Measurements from ENCODE around the gene ADAM22.
"Not testable (repeated sequence)": the region's sequence is repeated elsewhere in the genome, so short reads cannot be mapped to it uniquely, and the experiment has no call there.

ADAM22 gene, protein sequence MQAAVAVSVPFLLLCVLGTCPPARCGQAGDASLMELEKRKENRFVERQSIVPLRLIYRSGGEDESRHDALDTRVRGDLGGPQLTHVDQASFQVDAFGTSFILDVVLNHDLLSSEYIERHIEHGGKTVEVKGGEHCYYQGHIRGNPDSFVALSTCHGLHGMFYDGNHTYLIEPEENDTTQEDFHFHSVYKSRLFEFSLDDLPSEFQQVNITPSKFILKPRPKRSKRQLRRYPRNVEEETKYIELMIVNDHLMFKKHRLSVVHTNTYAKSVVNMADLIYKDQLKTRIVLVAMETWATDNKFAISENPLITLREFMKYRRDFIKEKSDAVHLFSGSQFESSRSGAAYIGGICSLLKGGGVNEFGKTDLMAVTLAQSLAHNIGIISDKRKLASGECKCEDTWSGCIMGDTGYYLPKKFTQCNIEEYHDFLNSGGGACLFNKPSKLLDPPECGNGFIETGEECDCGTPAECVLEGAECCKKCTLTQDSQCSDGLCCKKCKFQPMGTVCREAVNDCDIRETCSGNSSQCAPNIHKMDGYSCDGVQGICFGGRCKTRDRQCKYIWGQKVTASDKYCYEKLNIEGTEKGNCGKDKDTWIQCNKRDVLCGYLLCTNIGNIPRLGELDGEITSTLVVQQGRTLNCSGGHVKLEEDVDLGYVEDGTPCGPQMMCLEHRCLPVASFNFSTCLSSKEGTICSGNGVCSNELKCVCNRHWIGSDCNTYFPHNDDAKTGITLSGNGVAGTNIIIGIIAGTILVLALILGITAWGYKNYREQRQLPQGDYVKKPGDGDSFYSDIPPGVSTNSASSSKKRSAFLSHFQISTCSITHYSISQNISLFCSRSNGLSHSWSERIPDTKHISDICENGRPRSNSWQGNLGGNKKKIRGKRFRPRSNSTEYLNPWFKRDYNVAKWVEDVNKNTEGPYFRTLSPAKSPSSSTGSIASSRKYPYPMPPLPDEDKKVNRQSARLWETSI

DNA sequence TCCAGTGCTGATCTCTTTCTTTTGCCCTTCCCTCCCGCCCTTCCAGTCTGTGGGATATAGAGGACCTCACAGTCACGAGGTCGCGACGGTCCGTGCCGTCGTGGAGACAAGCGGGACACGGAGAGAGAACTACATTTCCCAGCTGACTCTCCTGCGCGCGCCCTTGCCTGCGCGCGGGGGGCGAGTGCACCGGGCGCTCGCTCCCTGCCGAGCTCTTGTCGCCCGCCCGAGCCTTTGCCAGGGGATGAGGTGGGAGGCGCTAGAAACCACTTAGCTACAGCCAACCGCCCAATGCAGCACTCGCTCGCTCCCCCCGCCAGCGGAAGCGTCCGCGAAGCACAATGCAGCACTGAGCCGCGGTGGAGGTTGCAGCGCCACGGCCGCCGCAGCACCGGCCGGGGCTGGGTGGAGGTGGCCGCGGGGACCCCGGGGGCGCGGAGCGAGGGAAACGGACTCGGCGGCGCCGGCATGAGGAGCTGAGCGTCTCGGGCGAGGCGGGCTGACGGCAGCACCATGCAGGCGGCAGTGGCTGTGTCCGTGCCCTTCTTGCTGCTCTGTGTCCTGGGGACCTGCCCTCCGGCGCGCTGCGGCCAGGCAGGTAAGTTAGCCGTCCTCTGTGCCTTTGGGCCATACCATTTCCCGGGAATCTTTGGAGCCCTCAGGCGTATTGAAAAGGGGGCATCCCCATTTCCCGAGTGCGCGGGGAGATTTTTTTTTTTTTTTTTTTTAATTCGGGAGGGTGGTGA, at the start of gene ADAM22:
Gene ADAM22 (plus strand): TSS at position 299 of the 746 bp plus-strand sequence. CDS start 215 bp downstream, at position 514.
- DNase-seq: peak; percentile 83

DNA sequence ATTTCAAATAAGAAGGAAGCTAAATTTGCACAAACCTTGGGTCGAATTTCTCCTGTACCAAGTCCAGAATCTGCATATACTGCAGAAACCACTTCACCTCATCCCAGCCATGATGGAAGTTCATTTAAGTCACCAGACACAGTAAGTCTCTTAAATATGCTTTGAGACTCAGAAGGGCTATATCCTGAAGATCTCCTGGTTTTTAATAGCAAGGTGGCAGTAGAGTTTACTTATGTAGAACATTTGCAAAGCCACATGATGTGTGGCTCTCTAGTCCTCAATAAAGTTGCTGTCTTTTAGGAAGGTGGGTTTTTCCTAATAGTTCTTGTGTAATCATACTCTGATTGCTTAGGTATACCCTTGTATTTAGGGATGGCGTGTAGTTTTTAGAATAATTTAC, 49.0 kb upstream of the ADAM22 start:
- DNase-seq: no peak

DNA sequence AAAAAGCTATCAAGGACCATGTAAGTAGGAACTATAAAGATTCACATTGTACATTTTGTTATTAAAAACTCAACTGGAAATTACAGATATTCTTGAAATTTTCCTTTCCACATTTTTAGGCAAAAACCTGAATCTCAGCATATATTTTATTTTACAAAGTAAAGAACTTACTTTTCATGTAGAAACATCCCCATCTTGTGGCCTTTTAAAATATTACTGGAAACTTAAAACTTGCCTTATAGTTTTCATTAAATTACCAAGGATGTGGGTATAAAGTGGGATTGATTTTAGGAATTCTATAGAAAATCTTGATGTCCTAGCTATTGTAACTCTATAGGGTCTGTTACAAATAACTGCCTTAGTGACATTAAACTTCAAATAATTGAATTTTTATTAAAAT, 47.2 kb upstream of the ADAM22 start:
- no peak for DNase-seq

DNA sequence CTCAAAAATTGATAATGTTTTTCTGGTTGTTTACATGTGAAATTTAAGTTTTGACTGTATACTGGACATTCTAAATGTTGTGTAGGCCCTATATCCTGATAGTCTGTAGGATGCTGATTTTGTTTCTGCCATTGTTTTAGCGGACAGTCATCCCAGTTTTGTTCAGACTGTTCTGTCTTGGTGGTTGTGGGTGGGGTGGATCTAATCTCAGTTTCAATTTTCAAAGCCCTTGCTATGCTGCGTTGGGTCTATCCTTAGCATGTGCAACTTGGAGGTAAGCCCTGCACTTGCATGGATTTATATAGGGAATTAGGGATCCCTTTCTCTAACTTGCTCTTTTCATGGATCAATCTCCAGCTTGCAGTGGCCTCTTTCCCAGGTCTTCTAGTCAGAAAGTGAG, 38.7 kb upstream of the ADAM22 start:
- no peak for DNase-seq

DNA sequence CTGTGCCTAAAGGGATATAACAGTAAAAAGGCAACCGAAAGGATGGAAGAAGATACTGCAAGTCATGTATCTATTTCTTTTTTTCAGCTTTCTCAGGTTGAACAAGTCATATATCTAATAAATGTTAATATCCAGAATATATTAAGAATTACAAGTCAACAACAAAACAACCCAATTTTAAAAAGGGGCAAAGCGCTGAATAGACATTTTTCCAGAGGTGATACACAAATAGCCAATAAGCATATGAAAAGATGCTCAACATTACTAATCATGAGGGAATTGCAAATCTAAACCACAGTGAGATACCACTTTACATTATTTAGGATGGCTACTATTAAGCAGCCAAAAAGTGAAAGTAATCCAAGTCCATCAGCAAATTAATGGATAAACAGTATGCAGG, 34.8 kb upstream of the ADAM22 start:
- no peak for DNase-seq

DNA sequence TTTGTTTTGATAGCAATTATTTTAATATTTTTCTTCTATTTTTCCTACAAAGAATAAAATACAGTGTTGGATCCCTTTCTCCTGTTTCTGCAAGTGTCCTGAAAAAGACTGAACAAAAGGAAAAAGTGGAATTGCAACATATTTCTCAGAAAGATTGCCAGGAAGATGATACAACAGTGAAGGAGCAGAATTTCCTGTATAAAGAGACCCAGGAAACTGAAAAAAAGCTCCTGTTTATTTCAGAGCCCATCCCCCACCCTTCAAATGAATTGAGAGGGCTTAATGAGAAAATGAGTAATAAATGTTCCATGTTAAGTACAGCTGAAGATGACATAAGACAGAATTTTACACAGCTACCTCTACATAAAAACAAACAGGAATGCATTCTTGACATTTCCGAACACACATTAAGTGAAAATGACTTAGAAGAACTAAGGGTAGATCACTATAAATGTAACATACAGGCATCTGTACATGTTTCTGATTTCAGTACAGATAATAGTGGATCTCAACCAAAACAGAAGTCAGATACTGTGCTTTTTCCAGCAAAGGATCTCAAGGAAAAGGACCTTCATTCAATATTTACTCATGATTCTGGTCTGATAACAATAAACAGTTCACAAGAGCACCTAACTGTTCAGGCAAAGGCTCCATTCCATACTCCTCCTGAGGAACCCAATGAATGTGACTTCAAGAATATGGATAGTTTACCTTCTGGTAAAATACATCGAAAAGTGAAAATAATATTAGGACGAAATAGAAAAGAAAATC, 26.7 kb upstream of the ADAM22 start:
- not testable (repeated sequence) for DNase-seq

DNA sequence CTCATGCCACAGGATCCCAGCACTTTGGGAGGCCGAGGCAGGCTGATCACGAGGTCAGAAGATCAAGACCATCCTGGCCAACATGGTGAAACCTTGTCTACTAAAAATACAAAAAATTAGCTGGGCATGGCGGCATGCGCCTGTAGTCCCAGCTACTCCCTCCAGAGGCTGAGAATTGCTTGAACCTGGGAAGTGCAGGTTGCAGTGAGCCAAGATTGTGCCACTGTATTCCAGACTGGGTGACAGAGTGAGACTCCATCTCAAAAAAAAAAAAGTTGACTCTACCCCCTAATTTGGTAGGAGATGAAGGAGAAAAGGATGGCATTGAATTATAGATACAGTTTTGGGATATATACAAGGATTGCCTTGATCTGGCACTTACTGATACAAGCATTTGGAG, 25.2 kb upstream of the ADAM22 start:
- DNase-seq: not testable (repeated sequence)

DNA sequence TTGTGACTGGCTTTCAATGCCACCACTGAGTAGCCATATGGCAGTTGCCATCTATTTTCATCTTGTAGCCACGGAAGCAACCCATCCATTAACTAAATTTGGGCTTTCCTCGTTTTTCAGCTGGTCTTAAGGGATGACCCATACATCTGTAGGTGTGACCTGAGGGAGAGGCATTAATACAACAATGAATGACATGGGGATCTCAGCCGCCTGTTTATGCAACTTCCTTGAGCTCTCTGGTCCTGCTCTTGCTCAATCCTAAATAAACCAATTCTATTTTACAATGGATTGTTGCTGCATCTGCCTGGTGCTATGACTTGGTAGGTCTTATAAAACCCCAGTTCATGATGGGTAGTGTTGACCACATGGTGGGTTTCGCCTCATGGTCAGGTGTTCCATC, 21.9 kb upstream of the ADAM22 start:
- DNase-seq: no peak

DNA sequence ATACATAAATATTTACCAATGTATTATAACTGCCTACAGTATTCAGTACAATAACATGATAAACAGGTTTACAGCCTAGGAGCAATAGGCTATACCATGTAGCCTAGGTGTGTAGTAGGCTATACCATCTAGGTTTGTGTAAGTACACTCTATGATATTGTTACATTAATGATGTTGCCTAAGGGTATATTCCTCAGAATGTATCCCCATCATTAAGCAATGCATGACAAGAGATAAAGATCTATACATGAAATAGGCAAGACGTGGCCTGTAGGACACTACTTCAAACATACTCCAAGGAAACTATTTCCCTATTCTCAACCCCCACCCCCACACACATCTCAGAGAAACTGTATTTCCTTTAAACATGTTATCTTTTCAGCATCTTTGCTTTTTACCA, 15.3 kb upstream of the ADAM22 start:
- no peak for DNase-seq

DNA sequence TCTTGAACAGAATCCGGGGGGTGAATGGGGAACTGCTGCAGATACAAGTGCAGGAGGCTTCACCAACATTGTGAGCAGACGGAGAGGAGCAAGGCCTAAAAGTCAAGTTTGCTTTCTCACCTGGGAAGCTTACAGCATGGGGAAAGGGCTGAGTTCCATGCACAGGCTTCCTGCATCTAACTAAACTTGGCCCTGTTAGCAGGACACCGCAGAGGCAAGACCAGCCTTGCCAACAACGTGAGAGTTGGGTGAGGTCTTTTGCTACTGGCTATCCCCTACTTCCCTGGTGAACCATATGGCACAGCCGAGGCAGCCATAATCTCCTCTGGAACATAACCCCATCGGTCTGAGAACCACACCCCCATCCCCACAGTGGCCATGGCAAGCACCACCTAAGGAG, 14.2 kb upstream of the ADAM22 start:
- no peak for DNase-seq

DNA sequence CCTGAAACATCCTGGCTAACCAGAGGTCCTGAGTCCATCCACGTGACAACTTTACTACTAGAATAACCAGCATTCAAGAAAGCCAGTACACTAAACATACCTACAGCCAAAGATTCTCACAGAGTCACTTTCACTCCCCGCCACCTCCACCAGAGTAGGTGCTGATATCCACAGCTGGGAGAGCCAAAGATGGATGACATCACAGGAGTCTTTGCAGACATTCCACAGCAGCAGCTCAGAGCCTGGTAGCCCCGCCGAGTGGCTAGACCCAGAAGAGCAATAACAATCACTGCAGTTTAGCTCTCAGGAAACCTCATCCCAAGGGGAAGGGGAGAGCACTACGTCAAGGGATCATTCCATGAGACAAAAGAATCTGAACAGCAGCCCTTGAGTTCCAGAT, 13.5 kb upstream of the ADAM22 start:
- no peak for DNase-seq

DNA sequence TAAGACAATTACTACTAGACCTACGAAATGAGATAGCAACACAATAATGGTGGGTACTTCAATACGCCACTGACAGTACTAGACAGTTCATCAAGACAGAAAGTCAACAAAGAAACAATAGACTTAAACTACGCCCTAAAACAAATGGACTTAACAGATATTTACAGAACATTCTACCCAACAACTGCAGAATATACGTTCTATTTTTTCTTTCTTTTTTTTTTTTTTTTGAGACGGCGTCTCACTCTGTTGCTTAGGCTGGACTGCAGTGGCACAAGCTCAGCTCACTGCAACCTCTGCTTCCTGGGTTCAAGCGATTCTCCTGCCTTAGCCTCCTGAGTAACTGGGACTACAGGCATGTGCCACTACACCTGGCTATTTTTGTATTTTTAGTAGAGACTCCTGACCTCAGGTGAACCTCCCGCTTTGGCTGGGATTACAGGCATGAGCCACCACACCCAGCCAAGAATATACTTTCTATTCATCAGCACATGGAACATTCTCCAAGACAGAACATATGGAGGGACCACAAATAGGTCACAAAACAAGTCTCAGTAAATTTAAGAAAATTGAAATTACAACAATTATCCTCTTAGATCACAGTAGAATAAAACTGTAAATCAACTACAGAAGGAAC, 11.2 kb upstream of the ADAM22 start:
- not testable (repeated sequence) for DNase-seq

DNA sequence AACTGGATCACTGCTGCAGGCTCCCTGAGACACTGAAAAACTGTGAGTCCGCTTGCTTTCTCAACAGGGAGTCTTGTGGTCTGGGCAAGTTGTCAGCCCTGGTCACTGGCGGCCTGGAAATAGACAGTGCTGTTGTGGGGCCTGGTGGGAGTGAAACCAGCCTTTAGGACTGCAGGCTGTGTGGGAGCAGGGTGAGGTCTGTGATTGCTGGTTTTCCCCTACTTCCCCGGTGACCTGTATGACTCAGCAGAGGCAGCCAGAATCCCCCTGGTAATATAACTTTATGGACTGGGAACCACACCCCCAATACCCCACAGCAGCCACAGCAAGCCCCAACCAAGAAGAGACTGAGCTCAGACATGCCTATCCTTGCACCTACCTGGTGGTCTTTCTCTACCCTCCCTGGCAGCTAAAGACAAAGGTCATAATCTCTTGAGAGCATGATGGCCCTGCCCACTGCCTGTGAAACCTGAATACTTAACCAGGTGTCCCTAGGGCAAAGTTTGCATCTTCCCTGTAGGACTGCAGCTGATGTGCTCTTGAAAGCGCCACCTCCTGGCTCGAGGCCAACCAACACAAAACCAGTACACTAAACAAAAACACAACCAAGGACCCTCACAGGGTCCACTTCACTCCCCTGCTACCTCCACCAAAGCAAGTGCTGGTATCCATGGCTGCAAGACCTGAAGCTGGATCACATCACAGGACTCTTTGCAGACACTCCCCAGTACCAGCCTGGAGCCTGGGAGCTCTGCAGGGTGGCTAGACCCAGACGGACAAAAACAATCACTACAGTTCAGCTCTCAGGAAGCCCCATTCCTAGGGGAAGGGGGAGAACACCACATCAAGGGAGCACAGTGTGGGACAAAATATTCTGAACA, 7.2 kb upstream of the ADAM22 start:
- DNase-seq: no peak

DNA sequence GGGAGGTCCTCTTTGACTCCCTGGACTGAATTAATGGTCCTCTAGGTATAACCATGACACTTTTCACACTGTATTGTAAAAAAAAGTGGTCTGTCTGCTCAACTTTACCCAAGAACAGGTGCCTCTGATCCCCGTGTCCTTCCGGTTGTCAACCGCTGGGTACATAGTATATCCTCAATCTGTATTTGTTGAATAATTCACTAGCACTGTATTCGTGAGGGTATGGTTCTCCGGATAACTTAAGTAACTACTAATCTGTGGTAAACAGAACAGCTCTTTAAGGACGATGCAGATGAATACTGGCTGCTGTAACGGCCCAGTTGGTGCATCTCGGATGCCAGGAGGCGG, 472 bp upstream of the ADAM22 start:
- no peak for DNase-seq

DNA sequence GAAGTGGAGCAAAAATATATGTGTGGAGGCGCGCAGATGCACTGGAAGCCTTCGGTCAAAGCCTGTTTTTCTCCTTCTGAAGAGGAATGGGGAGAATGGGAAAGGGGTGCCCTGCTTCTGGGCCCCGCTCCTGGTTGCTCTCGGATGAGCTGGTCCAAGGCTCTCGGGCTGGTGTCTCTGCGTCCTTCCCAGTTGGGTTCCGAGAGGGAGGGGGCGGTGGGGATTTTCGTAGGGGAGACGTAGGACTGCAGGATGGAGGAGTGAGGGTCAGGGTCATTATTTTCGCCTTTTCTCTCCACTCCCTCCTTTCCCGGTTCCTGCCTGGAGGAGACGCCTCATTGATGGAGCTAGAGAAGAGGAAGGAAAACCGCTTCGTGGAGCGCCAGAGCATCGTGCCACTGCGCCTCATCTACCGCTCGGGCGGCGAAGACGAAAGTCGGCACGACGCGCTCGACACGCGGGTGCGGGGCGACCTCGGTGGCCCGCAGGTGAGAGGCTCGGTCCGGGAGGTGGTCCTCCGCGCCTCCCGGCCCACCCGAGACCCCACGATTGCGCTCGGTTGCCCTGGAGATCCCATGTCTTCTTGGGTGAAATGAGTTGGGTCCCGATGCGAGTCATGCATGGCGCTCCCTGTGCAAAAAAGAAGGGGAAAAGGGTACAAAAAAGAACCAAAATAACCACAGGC, 790 bp downstream of the ADAM22 start:
- no peak for DNase-seq

DNA sequence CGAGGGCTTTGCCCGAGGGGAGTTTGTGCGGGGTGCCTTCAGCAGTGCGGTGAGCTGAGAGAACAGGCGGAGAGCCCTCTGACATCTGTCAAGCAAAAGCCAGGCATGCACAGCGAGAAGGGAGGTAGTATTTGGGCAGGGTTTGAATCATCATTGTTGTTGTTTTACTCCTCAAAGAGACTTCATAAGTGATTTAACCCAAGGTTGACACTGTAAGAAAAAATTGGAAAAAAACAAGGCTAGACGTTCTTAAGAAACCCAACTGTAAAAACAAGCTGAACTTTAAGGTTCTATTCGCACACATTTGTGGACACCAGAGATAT, 1.3 kb downstream of the ADAM22 start:
- DNase-seq: no peak

DNA sequence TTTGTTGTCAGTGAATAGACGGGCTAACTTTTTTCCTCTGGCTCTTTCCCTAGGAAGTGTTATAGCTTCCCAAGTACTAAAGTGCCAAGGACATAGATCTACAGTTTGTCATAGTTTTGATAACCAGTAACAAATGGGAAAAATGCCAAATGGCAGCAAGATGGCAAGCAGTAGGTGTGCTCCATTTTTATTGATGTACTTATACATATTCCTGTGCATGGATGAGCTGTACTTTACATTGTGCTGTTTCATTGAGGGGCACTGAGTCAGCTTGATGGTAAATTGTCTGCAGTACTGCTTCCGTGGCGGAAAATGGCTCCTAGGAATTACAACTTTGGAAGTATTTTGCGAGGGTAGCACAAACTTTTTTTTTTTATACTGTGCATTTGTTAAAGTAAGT, 7.1 kb downstream of the ADAM22 start:
- no peak for DNase-seq

DNA sequence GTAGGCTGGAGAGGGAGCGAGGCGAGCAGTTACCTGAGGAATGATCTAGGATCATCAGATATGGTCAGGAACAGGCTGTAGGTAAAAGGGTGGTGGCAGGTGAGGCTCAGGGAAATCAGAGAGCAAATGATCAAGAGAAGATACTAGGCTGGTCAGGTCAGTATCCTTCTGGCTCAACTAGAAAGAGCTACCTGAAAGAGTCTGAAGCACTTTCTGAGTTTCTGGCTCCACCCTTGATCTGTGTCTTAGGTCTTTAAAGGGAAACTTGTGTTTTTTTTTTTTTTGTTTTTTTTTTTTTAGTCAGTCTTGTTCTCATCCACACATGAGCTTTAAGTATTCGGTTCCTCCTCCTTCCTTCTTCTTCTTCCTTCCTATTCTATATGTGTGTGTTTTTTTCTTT, 10.5 kb downstream of the ADAM22 start:
- DNase-seq: no peak

DNA sequence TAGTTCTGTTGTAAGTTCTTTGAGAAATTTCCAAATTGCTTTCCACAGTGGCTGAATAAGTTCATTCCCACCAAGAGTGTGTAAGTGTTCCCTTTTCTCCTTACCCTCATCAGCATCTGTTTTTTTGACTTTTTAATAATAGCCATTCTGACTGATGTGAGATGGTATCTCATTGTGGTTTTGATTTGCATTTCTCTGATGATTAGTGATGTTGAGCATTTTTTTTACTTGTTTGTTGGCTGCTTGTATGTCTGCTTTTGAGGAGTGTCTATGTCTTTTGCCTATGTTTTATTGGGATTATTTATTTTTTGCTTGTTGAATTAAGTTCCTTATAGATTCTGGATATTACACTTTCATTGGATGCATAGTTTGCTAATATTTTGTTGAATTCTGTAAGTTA, 11.9 kb downstream of the ADAM22 start:
- DNase-seq: not testable (repeated sequence)

DNA sequence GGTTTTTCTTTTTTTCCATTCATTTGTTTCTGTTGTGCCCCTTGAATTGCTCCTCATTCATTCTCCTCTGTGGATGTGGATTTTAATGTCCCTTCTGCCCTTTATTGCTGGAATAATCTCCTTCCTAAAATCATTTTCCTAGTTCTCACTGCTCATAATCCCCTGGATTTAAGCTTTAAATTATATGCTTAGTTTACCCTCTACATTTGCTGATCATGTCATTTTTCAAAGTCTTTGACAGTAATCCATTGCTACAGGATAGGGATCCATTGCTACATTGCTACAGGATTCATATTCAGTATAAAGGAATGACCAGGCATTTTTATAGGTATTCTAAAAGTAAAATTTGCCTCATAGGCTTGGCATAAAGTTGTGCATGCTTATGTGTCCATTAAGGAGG, 14.3 kb downstream of the ADAM22 start:
- no peak for DNase-seq

DNA sequence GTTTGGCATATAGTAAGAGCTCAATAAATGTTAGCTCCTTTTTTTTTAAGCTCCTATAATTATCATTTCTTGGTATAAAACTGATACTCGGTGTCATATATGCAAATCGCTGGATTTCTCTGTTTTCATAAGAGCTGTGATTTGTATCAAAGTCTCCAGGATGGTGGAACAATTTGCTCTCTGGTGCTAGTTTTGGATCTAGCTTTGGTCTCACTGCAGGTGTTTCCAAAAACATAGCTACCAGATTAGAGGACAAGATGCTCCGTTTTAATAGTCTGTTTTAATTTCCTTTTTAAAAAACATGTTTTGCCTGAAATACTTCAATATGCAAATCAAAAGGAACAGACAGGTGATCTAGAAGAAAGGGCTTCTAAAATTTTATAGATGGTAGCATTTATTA, 25.3 kb downstream of the ADAM22 start:
- DNase-seq: no peak
